ENCODE data around the gene UPK3A.

The UPK3A gene

GRCh38 chr22:45284705-45285262 is at the start of gene UPK3A:
Gene UPK3A (plus strand): TSS chr22:45284949. CDS start chr22:45285014, 65 bp downstream.
- no peaks in the 10 kb centered on the region for H3K9me3 Mint-ChIP-seq
- peaks cover 10% of the 10 kb centered on the region for H3K4me1 Mint-ChIP-seq (ENCODE audit: low read depth)
- H3K27ac Mint-ChIP-seq = no peak within 1 kb of the TSS
- peaks cover 46% of the 10 kb centered on the region for H3K27me3 Mint-ChIP-seq (ENCODE audit: low read depth)
- no peak within 1 kb of the TSS for H3K4me3 Mint-ChIP-seq
- H3K36me3 Mint-ChIP-seq (ENCODE audit: low read depth) = no peaks in the 10 kb centered on the region

GRCh38 chr22:45235101-45235777 is 49.5 kb upstream of the UPK3A start:
- Mint-ChIP-seq H3K4me1 (ENCODE audit: low read depth) (peaks cover 7% of the 10 kb centered on the region), H3K4me3 (no peak overlapping the region), H3K9me3 (no peaks in the 10 kb centered on the region), H3K36me3 (ENCODE audit: low read depth) (no peaks in the 10 kb centered on the region), H3K27me3 (ENCODE audit: low read depth) (no peaks in the 10 kb centered on the region), H3K27ac (no peak overlapping the region)

- H3K4me3 Mint-ChIP-seq = no peak overlapping the region
- no peaks in the 10 kb centered on the region for H3K27me3 Mint-ChIP-seq (ENCODE audit: low read depth)
- peaks cover 7% of the 10 kb centered on the region for H3K4me1 Mint-ChIP-seq (ENCODE audit: low read depth)
- no peaks in the 10 kb centered on the region for H3K9me3 Mint-ChIP-seq
- H3K27ac Mint-ChIP-seq = no peak overlapping the region
- no peaks in the 10 kb centered on the region for H3K36me3 Mint-ChIP-seq (ENCODE audit: low read depth)
Observed at GRCh38 chr22:45235851-45236342, 48.9 kb upstream of the UPK3A start.

GRCh38 chr22:45237065-45237990 is 47.4 kb upstream of the UPK3A start:
- Mint-ChIP-seq H3K4me3 (no peak overlapping the region), H3K27ac (no peak overlapping the region), H3K36me3 (ENCODE audit: low read depth) (no peaks in the 10 kb centered on the region)

GRCh38 chr22:45238076-45238956 is 46.4 kb upstream of the UPK3A start:
- Mint-ChIP-seq H3K4me3 (no peak overlapping the region), H3K27me3 (ENCODE audit: low read depth) (no peaks in the 10 kb centered on the region), H3K4me1 (ENCODE audit: low read depth) (peaks cover 10% of the 10 kb centered on the region), H3K27ac (no peak overlapping the region), H3K36me3 (ENCODE audit: low read depth) (no peaks in the 10 kb centered on the region), H3K9me3 (no peaks in the 10 kb centered on the region)

More at GRCh38 chr22:45237065-45237990, 47.4 kb upstream of the UPK3A start:
- no peaks in the 10 kb centered on the region for H3K9me3 Mint-ChIP-seq
- no peaks in the 10 kb centered on the region for H3K27me3 Mint-ChIP-seq (ENCODE audit: low read depth)
- peaks cover 10% of the 10 kb centered on the region for H3K4me1 Mint-ChIP-seq (ENCODE audit: low read depth)

- H3K27ac Mint-ChIP-seq = no peak overlapping the region
- no peaks in the 10 kb centered on the region for H3K27me3 Mint-ChIP-seq (ENCODE audit: low read depth)
- H3K36me3 Mint-ChIP-seq (ENCODE audit: low read depth) = no peaks in the 10 kb centered on the region
- H3K4me1 Mint-ChIP-seq (ENCODE audit: low read depth) = peaks cover 10% of the 10 kb centered on the region
- H3K9me3 Mint-ChIP-seq = no peaks in the 10 kb centered on the region
- peak overlapping the region; percentile 88 for H3K4me3 Mint-ChIP-seq
Observed at GRCh38 chr22:45238957-45239680, 45.6 kb upstream of the UPK3A start.

- no peak overlapping the region for H3K27ac Mint-ChIP-seq
- H3K27me3 Mint-ChIP-seq (ENCODE audit: low read depth) = no peaks in the 10 kb centered on the region
- H3K36me3 Mint-ChIP-seq (ENCODE audit: low read depth) = no peaks in the 10 kb centered on the region
- peak overlapping the region; percentile 88 for H3K4me3 Mint-ChIP-seq
- H3K4me1 Mint-ChIP-seq (ENCODE audit: low read depth) = peaks cover 10% of the 10 kb centered on the region
- H3K9me3 Mint-ChIP-seq = no peaks in the 10 kb centered on the region
Observed at GRCh38 chr22:45239681-45240051, 45.1 kb upstream of the UPK3A start.

- peaks cover 10% of the 10 kb centered on the region for H3K4me1 Mint-ChIP-seq (ENCODE audit: low read depth)
- no peaks in the 10 kb centered on the region for H3K36me3 Mint-ChIP-seq (ENCODE audit: low read depth)
- peak overlapping the region; percentile 88 for H3K4me3 Mint-ChIP-seq
- peak overlapping the region; percentile 78 for H3K27ac Mint-ChIP-seq
- H3K27me3 Mint-ChIP-seq (ENCODE audit: low read depth) = no peaks in the 10 kb centered on the region
- no peaks in the 10 kb centered on the region for H3K9me3 Mint-ChIP-seq
Observed at GRCh38 chr22:45240104-45240809, 44.5 kb upstream of the UPK3A start.

GRCh38 chr22:45240810-45241631 is 43.7 kb upstream of the UPK3A start, which contains the start of gene KIAA0930:
Gene KIAA0930 (minus strand): TSS chr22:45240894. CDS start chr22:45240703, 191 bp downstream.
- H3K4me3 Mint-ChIP-seq = peak within 1 kb of the TSS; percentile 88
- no peaks in the 10 kb centered on the region for H3K9me3 Mint-ChIP-seq
- peaks cover 10% of the 10 kb centered on the region for H3K4me1 Mint-ChIP-seq (ENCODE audit: low read depth)
- H3K36me3 Mint-ChIP-seq (ENCODE audit: low read depth) = no peaks in the 10 kb centered on the region
- H3K27ac Mint-ChIP-seq = peak within 1 kb of the TSS; percentile 78
- H3K27me3 Mint-ChIP-seq (ENCODE audit: low read depth) = no peaks in the 10 kb centered on the region

- Mint-ChIP-seq H3K4me3 (no peak overlapping the region), H3K27ac (no peak overlapping the region), H3K4me1 (ENCODE audit: low read depth) (peaks cover 10% of the 10 kb centered on the region), H3K9me3 (no peaks in the 10 kb centered on the region), H3K36me3 (ENCODE audit: low read depth) (no peaks in the 10 kb centered on the region), H3K27me3 (ENCODE audit: low read depth) (no peaks in the 10 kb centered on the region)
Observed at GRCh38 chr22:45242778-45243191, 42.0 kb upstream of the UPK3A start.

- Mint-ChIP-seq H3K4me1 (ENCODE audit: low read depth) (peaks cover 6% of the 10 kb centered on the region), H3K27me3 (ENCODE audit: low read depth) (no peaks in the 10 kb centered on the region), H3K9me3 (no peaks in the 10 kb centered on the region), H3K4me3 (no peak overlapping the region), H3K36me3 (ENCODE audit: low read depth) (no peaks in the 10 kb centered on the region), H3K27ac (no peak overlapping the region)
Observed at GRCh38 chr22:45244916-45245315, 39.8 kb upstream of the UPK3A start.
